Endodermal cell (in vitro differentiated cells): ENCODE data around the gene SGSM2. TPM values are rescaled to one million over a fixed set of nuclear protein-coding genes. Genes with fewer than 3 reads are reported as not detected.

Source experiments
- DNase-seq: peaks from one replicate; pipeline ENCODE4 v3.0.0-alpha.2; 2017
- H3K27ac ChIP-seq: 2 replicates; pipeline ENCODE4 v1.5.1; 2013; ENCODE audit warnings: mild to moderate bottlenecking, low read depth, low read length, moderate library complexity
- H3K27me3 ChIP-seq: 2 replicates; pipeline ENCODE4 v1.6.1; 2013; ENCODE audit warnings: mild to moderate bottlenecking, low read length, moderate library complexity; ENCODE audit not compliant: insufficient read depth, control insufficient read depth, poor library complexity, severe bottlenecking
- H3K36me3 ChIP-seq: 2 replicates; pipeline ENCODE4 v1.7.0; 2013; ENCODE audit warnings: mild to moderate bottlenecking, low read length, moderate library complexity; ENCODE audit not compliant: control insufficient read depth, insufficient read depth
- H3K4me1 ChIP-seq: one replicate; pipeline ENCODE4 v1.7.0; 2013; ENCODE audit warnings: low read length; ENCODE audit not compliant: control insufficient read depth, insufficient read depth
- H3K4me3 ChIP-seq: 2 replicates; pipeline ENCODE4 v1.5.1; 2013; ENCODE audit warnings: mild to moderate bottlenecking, low read length, moderate library complexity
- H3K9ac ChIP-seq: 2 replicates; pipeline ENCODE4 v1.6.1; 2013; ENCODE audit warnings: mild to moderate bottlenecking, low read length, moderate library complexity; ENCODE audit not compliant: poor library complexity, severe bottlenecking; ENCODE audit errors: extremely low read depth
- H3K9me3 ChIP-seq: 2 replicates; pipeline ENCODE4 v1.6.1; 2013; ENCODE audit warnings: mild to moderate bottlenecking, low read length, moderate library complexity; ENCODE audit not compliant: control insufficient read depth
- H3K27ac Mint-ChIP-seq: 2 replicates; pipeline ENCODE4 v1.8.0; 2020; ENCODE audit warnings: mixed read lengths
- H3K27me3 Mint-ChIP-seq: 2 replicates; pipeline ENCODE4 v1.8.0; 2021; ENCODE audit warnings: mild to moderate bottlenecking, mixed read lengths; ENCODE audit not compliant: insufficient read depth
- H3K36me3 Mint-ChIP-seq: 2 replicates; pipeline ENCODE4 v1.8.0; 2020; ENCODE audit warnings: low read depth, mixed read lengths
- H3K4me1 Mint-ChIP-seq: 2 replicates; pipeline ENCODE4 v1.8.0; 2020; ENCODE audit warnings: mixed read lengths
- H3K4me3 Mint-ChIP-seq: 2 replicates; pipeline ENCODE4 v1.8.0; 2020; ENCODE audit warnings: mild to moderate bottlenecking, moderate library complexity, mixed read lengths
- H3K9me3 Mint-ChIP-seq: 2 replicates; pipeline ENCODE4 v1.8.0; 2020; ENCODE audit warnings: mild to moderate bottlenecking, mixed read lengths
- CTCF ChIP-seq: fragments of 200-600 bp; sonication (generic); conservative IDR thresholded peaks from 2 replicates; pipeline ENCODE4 v1.5.0; 2021; ENCODE audit warnings: antibody characterized with exemption, mild to moderate bottlenecking
- WGBS, 2 experiments: methylation state at CpG; one replicate each; pipeline versions ENCODE4 v1.1.5 to v1.1.7; 2013; ENCODE audit warnings: missing lambda C conversion rate in 2 of 2, mixed read lengths in 1 of 2; ENCODE audit not compliant: insufficient coverage in 1 of 2, insufficient read length in 1 of 2; 5-methylcytosine and 5-hydroxymethylcytosine counted together
- total RNA-seq, 2 donors: library from RNA; stranded (reverse); fragmentation: NEBNext Ultra II Directional in 1 of 2; extraction: Animal tissue kit (Norgen Biotek cat#: 25700) in 1 of 2; gene quantifications; 2 replicates in 1 of 2; 3 replicates in 1 of 2; pipeline ENCODE4 v1.2.1, GENCODE V29; 2021

SGSM2 gene
- total RNA-seq, 2 donors from 2014 or later = 62.5 to 77.3 TPM

- peaks cover 26% of the 10 kb centered on the region for H3K36me3 ChIP-seq
- Mint-ChIP-seq H3K4me3 (no peak overlapping the region), H3K36me3 (peaks cover 14% of the 10 kb centered on the region), H3K27ac (no peak overlapping the region), H3K27me3 (no peaks in the 10 kb centered on the region), H3K9me3 (no peaks in the 10 kb centered on the region), H3K4me1 (peaks cover 9% of the 10 kb centered on the region)
- no peak overlapping the region for H3K27ac ChIP-seq
- H3K27me3 ChIP-seq = no peaks in the 10 kb centered on the region
- 89% methylated on average over 3 to 15 of the region's 15 CpGs for WGBS, 2 experiments
- DNase-seq = no peak
- no peak for TF ChIP-seq CTCF
- H3K9me3 ChIP-seq = no peaks in the 10 kb centered on the region
- H3K4me3 ChIP-seq = no peak overlapping the region
- H3K9ac ChIP-seq = no peak overlapping the region
- peaks cover 3% of the 10 kb centered on the region for H3K4me1 ChIP-seq
Observed at GRCh38 chr17:2380950-2381649, 43.8 kb downstream of the SGSM2 start.

GRCh38 chr17:2383628-2384167, 46.4 kb downstream of the SGSM2 start:
- Histone ChIP-seq H3K36me3 (peaks cover 14% of the 10 kb centered on the region), H3K9ac (peak overlapping the region; percentile 41), H3K4me1 (peaks cover 3% of the 10 kb centered on the region), H3K27ac (peak overlapping the region; percentile 4), H3K27me3 (no peaks in the 10 kb centered on the region), H3K4me3 (no peak overlapping the region), H3K9me3 (no peaks in the 10 kb centered on the region)
- H3K27ac Mint-ChIP-seq = peak overlapping the region; percentile 65
- H3K4me1 Mint-ChIP-seq = peaks cover 9% of the 10 kb centered on the region
- no peaks in the 10 kb centered on the region for H3K27me3 Mint-ChIP-seq
- TF ChIP-seq CTCF = no peak
- H3K4me3 Mint-ChIP-seq = no peak overlapping the region
- no peak for DNase-seq
- peaks cover 7% of the 10 kb centered on the region for H3K36me3 Mint-ChIP-seq
- 93 to 97% methylated on average over 10 to 11 of the region's 11 CpGs for WGBS, 2 experiments
- H3K9me3 Mint-ChIP-seq = no peaks in the 10 kb centered on the region

GRCh38 chr17:2384439-2385127, 47.3 kb downstream of the SGSM2 start:
- no peak for DNase-seq
- no peak overlapping the region for H3K9ac ChIP-seq
- peaks cover 3% of the 10 kb centered on the region for H3K4me1 ChIP-seq
- 76 to 87% methylated on average over 4 to 19 of the region's 22 CpGs for WGBS, 2 experiments
- Mint-ChIP-seq H3K4me1 (peaks cover 11% of the 10 kb centered on the region), H3K9me3 (no peaks in the 10 kb centered on the region), H3K27me3 (no peaks in the 10 kb centered on the region), H3K36me3 (peaks cover 10% of the 10 kb centered on the region), H3K4me3 (no peak overlapping the region), H3K27ac (no peak overlapping the region)
- TF ChIP-seq CTCF = no peak
- no peaks in the 10 kb centered on the region for H3K27me3 ChIP-seq
- H3K9me3 ChIP-seq = no peaks in the 10 kb centered on the region
- H3K27ac ChIP-seq = peak overlapping the region; percentile 82
- H3K4me3 ChIP-seq = no peak overlapping the region
- peaks cover 9% of the 10 kb centered on the region for H3K36me3 ChIP-seq
